Adrenal gland (tissue), 12 donors: ENCODE data around the gene PEAK1. TPM values are rescaled to one million over a fixed set of nuclear protein-coding genes. Genes with fewer than 3 reads are reported as not detected.

Source experiments
- DNase-seq, 7 donors: peaks; one replicate each; pipeline ENCODE4 v3.0.0-alpha.2; 2019 to 2020
- H3K27ac ChIP-seq, 5 donors: fragments of 200-600 bp; sonication (generic) in 4 of 5; 1 replicate in 3 of 5; 2 replicates in 2 of 5; pipeline versions ENCODE4 v1.5.1 to v1.8.0; 2016 to 2020; ENCODE audit warnings: mild to moderate bottlenecking in 1 of 5
- H3K27me3 ChIP-seq: fragments of 200-600 bp; 2 replicates; pipeline ENCODE4 v1.8.0; 2021
- H3K36me3 ChIP-seq, 2 donors: fragments of 200-600 bp; replicated peaks in 1 of 2; 1 replicate in 1 of 2; 2 replicates in 1 of 2; pipeline versions ENCODE4 v1.5.1 to v1.8.0; 2018 to 2022
- H3K4me1 ChIP-seq, 2 donors: fragments of 200-600 bp; replicated peaks in 1 of 2; 1 replicate in 1 of 2; 2 replicates in 1 of 2; pipeline versions ENCODE4 v1.5.1 to v1.8.0; 2018 to 2021
- H3K4me3 ChIP-seq, 4 donors: fragments of 200-600 bp; sonication (generic) in 3 of 4; one replicate each; pipeline ENCODE4 v1.5.1; 2016 to 2018
- H3K9me3 ChIP-seq, 3 donors: fragments of 200-600 bp; sonication (generic) in 1 of 3; replicated peaks in 1 of 3; 1 replicate in 2 of 3; 2 replicates in 1 of 3; pipeline versions ENCODE4 v1.5.1 to v1.8.0; 2016 to 2021
- CTCF ChIP-seq, 6 experiments: fragments of 450-650 bp in 4 of 6; fragments of 200-600 bp in 2 of 6; sonication (generic) in 1 of 6; IDR thresholded peaks; 1 replicate in 5 of 6; 2 replicates in 1 of 6; pipeline versions ENCODE4 v1.5.1 to v1.8.0; 2016 to 2021; ENCODE audit warnings: antibody characterized with exemption in 6 of 6, mild to moderate bottlenecking in 2 of 6, moderate library complexity in 1 of 6
- POLR2A ChIP-seq, 2 donors: fragments of 450-650 bp; IDR thresholded peaks; one replicate each; pipeline ENCODE4 v1.6.1; 2017; ENCODE audit warnings: antibody characterized with exemption in 2 of 2, mild to moderate bottlenecking in 2 of 2, moderate library complexity in 1 of 2
- WGBS, 4 donors: extraction: QIAGEN DNeasy Blood & Tissue Kit in 2 of 4; methylation state at CpG; one replicate each; pipeline versions ENCODE4 v1.1.5 to v1.1.7; 2013 to 2017; 5-methylcytosine and 5-hydroxymethylcytosine counted together
- intact Hi-C, 2 donors: fragments of 100-400 bp; cut with DNase I; formaldehyde crosslinking; loops; one replicate each; pipeline versions ENCODE4 v1.14.1 to v1.15.0; 2022 to 2023
- polyA plus RNA-seq, 3 donors: library from polyadenylated mRNA; stranded (reverse); fragments of 200-250 nt in 2 of 3; fragments of 350-450 nt in 1 of 3; fragmentation: Illumina TruSeq in 1 of 3; extraction: RNeasy Lipid Tissue Mini Kit (QIAGEN cat#74804) in 1 of 3; gene quantifications; one replicate each; pipeline ENCODE4 v1.2.3, GENCODE V29; 2013 to 2014
- total RNA-seq, 9 donors: library from RNA; depleted of rRNA in 4 of 9; stranded (reverse); fragments of >200 nt in 4 of 9; fragments of 120-200 nt in 1 of 9; fragmentation: NEBNext Ultra II Directional in 1 of 9; extraction: Animal tissue kit (Norgen Biotek cat#: 25700) in 1 of 9; gene quantifications; one replicate each; pipeline versions ENCODE4 v1.1.0 to v1.2.4, GENCODE V29; 2013 to 2023
- donor health status: healthy with polysubstance abuse.
- donor health status: Bipolar disorder and iron deficiency.
- donor health status: DM: yes; HTN: yes; CAD: no.
- donor health status: DM: no; HTN: no; CAD: no.
- donor health status: DM: no; HTN: no; CAD: no.
- donor health status: DM: yes; HTN: yes; CAD: no.

PEAK1 gene
- total and polyA plus RNA-seq, 12 donors, result 3.1 to 68.4 (median 26.4) TPM

GRCh38 chr15:77226652-77227051, 193.3 kb downstream of the PEAK1 start:
- H3K4me3 ChIP-seq, result no peak overlapping the region
- no peaks in the 10 kb centered on the region for H3K27me3 ChIP-seq
- 67 to 80% (median 76%) methylated on average over 2 of the region's 2 CpGs for WGBS, 4 donors
- H3K9me3 ChIP-seq, result no peaks in the 10 kb centered on the region
- intact Hi-C loops, result no loop called here
- no peak for DNase-seq
- H3K27ac ChIP-seq, result no peak overlapping the region
- peaks cover 0 to 16% of the 10 kb centered on the region in 2 donors for H3K4me1 ChIP-seq
- no peaks in the 10 kb centered on the region for H3K36me3 ChIP-seq
- no peak for TF ChIP-seq POLR2A (IDR thresholded peaks at IDR 0.05)
- no peak for TF ChIP-seq CTCF (IDR thresholded peaks at IDR 0.05)

GRCh38 chr15:77225646-77226045, 194.3 kb downstream of the PEAK1 start:
- H3K27ac ChIP-seq, result no peak overlapping the region
- no peaks in the 10 kb centered on the region for H3K36me3 ChIP-seq
- no peak for DNase-seq
- WGBS, 4 donors, result 91 to 96% (median 92%) methylated on average over 4 of the region's 4 CpGs
- no peaks in the 10 kb centered on the region for H3K9me3 ChIP-seq
- intact Hi-C loops, result no loop called here
- TF ChIP-seq CTCF (IDR thresholded peaks at IDR 0.05) (no peak), POLR2A (IDR thresholded peaks at IDR 0.05) (no peak)
- H3K4me1 ChIP-seq, result peaks cover 0 to 16% of the 10 kb centered on the region in 2 donors
- no peaks in the 10 kb centered on the region for H3K27me3 ChIP-seq
- H3K4me3 ChIP-seq, result no peak overlapping the region

GRCh38 chr15:77225088-77225487, 194.8 kb downstream of the PEAK1 start:
- DNase-seq, result no peak
- no peak overlapping the region for H3K4me3 ChIP-seq
- no peak for TF ChIP-seq CTCF (IDR thresholded peaks at IDR 0.05)
- TF ChIP-seq POLR2A (IDR thresholded peaks at IDR 0.05), result no peak
- no peaks in the 10 kb centered on the region for H3K9me3 ChIP-seq
- H3K4me1 ChIP-seq, result peaks cover 0 to 16% of the 10 kb centered on the region in 2 donors
- intact Hi-C loops, result no loop called here
- H3K27ac ChIP-seq, result no peak overlapping the region
- H3K27me3 ChIP-seq, result no peaks in the 10 kb centered on the region
- 83 to 93% (median 85%) methylated on average over 2 of the region's 2 CpGs for WGBS, 4 donors
- no peaks in the 10 kb centered on the region for H3K36me3 ChIP-seq

- Histone ChIP-seq H3K4me3 (no peak overlapping the region), H3K36me3 (no peaks in the 10 kb centered on the region), H3K27me3 (no peaks in the 10 kb centered on the region), H3K9me3 (no peaks in the 10 kb centered on the region), H3K27ac (no peak overlapping the region), H3K4me1 (peaks cover 0 to 16% of the 10 kb centered on the region in 2 donors)
- DNase-seq, result no peak
- intact Hi-C loops, result no loop called here
- TF ChIP-seq CTCF (IDR thresholded peaks at IDR 0.05), result no peak
- TF ChIP-seq POLR2A (IDR thresholded peaks at IDR 0.05), result no peak
- 64 to 83% (median 66%) methylated on average over 1 of the region's 1 CpG for WGBS, 4 donors
These were observed 195.6 kb downstream of the PEAK1 start for GRCh38 chr15:77224352-77224751.
